Measurements from ENCODE around the gene BTN3A1. TPM values are rescaled to one million over a fixed set of nuclear protein-coding genes. Genes with fewer than 3 reads are reported as not detected.

BTN3A1 gene
- total and polyA plus RNA-seq, 2 of the 8 experiments (the other 6 are each of a cell fraction or from before 2014, with no cell fraction given) = 4.7 to 5.6 TPM

- TF ChIP-seq RNF2 (IDR thresholded peaks at IDR 0.05; ENCODE audit: borderline replicate concordance, low read depth, low read length, missing control alignments, poor library complexity, severe bottlenecking) = no peak
- TF ChIP-seq BCL11A (IDR thresholded peaks at IDR 0.05; ENCODE audit: low read depth in 2 of 2, low read length in 2 of 2) = no peak
- no peak for TF ChIP-seq ZNF274 (IDR thresholded peaks at IDR 0.05; ENCODE audit: borderline replicate concordance, extremely low read depth, low read length)
Measured at GRCh38 chr6:26457806-26458688, 56.0 kb downstream of the BTN3A1 start, which contains the start of gene BTN2A1 (continued).

All from H1 (cell line).